LNCAP (cell line): ENCODE data around the gene CDYL2.

Experiments
- CTCF ChIP-seq: fragments of 450-650 bp; IDR thresholded peaks from 2 replicates; pipeline ENCODE4 v1.5.1; 2017; ENCODE audit warnings: mild to moderate bottlenecking

The CDYL2 gene

GRCh38 chr16:80790751-80791150 lies 13.6 kb downstream of the CDYL2 start:
- no peak for TF ChIP-seq CTCF

GRCh38 chr16:80788027-80788426 lies 16.4 kb downstream of the CDYL2 start:
- no peak for TF ChIP-seq CTCF

GRCh38 chr16:80784951-80785350 lies 19.4 kb downstream of the CDYL2 start:
- no peak for TF ChIP-seq CTCF

GRCh38 chr16:80778703-80779102 lies 25.7 kb downstream of the CDYL2 start:
- TF ChIP-seq CTCF = no peak

- no peak for TF ChIP-seq CTCF
Measured at GRCh38 chr16:80776856-80777255, 27.5 kb downstream of the CDYL2 start.

GRCh38 chr16:80775450-80775849 lies 28.9 kb downstream of the CDYL2 start:
- TF ChIP-seq CTCF = no peak

GRCh38 chr16:80766798-80767197 lies 37.6 kb downstream of the CDYL2 start:
- TF ChIP-seq CTCF = no peak

GRCh38 chr16:80759419-80760162 lies 44.8 kb downstream of the CDYL2 start:
- no peak for TF ChIP-seq CTCF
